Testis (tissue), 2 donors: ENCODE results near the gene SIN3A.

Experiments used
- POLR2A ChIP-seq: fragments of 450-650 bp; IDR thresholded peaks from one replicate; pipeline ENCODE4 v1.6.1; 2017; ENCODE audit warnings: antibody characterized with exemption, mild to moderate bottlenecking, moderate library complexity
- TF ChIP-seq, protein P1 (sequence below), 3 experiments: fragments of 450-650 bp in 2 of 3; fragments of 200-600 bp in 1 of 3; sonication (generic) in 1 of 3; IDR thresholded peaks; one replicate each; pipeline ENCODE4 v1.5.1; 2016 to 2019; ENCODE audit warnings: antibody characterized with exemption in 3 of 3, mild to moderate bottlenecking in 2 of 3, moderate library complexity in 1 of 3

DNA sequence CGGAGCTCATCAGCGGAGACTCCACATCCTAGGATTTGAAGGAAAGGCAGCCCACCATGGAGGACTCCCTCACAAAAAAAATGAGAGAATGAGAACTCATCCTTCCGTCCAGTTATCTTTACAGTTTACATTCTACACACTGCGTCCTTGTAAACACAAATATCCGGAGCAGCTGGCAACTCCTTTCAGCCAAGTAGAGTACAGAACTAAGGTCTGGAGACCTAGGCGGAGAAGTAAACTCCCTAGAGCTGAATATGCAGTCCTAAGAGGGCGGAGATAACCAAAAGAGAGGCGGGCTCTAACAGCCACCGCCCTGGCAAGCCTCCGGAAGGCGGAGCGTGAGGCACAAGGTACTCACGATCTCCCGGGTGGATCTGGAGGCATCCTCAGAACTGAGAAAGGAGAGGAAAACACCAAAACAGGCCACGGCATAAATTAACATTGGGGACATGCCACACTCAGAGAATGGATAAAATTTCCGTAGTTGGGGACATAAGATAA, 924 bp upstream of the SIN3A start:
- TF ChIP-seq, protein P1, sequence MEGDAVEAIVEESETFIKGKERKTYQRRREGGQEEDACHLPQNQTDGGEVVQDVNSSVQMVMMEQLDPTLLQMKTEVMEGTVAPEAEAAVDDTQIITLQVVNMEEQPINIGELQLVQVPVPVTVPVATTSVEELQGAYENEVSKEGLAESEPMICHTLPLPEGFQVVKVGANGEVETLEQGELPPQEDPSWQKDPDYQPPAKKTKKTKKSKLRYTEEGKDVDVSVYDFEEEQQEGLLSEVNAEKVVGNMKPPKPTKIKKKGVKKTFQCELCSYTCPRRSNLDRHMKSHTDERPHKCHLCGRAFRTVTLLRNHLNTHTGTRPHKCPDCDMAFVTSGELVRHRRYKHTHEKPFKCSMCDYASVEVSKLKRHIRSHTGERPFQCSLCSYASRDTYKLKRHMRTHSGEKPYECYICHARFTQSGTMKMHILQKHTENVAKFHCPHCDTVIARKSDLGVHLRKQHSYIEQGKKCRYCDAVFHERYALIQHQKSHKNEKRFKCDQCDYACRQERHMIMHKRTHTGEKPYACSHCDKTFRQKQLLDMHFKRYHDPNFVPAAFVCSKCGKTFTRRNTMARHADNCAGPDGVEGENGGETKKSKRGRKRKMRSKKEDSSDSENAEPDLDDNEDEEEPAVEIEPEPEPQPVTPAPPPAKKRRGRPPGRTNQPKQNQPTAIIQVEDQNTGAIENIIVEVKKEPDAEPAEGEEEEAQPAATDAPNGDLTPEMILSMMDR (IDR thresholded peaks at IDR 0.05) = no peak
- TF ChIP-seq POLR2A = no peak
